SK-N-SH (cell line): ENCODE data around the gene ATP11A.

Experiments
- EZH2phosphoT487 ChIP-seq: fragments of 200-600 bp; sonication (generic); IDR thresholded peaks from 2 replicates; pipeline ENCODE4 v1.6.1; 2017; ENCODE audit warnings: low read depth, mixed run types, mild to moderate bottlenecking, antibody characterized with exemption, moderate library complexity, borderline replicate concordance
- FOSL2 ChIP-seq: IDR thresholded peaks from 2 replicates; pipeline ENCODE4 v1.4.0; 2012; ENCODE audit warnings: low read depth, mild to moderate bottlenecking, moderate library complexity, borderline replicate concordance
- GABPA ChIP-seq: IDR thresholded peaks from 2 replicates; pipeline ENCODE4 v1.4.0; 2012; ENCODE audit warnings: low read depth, mild to moderate bottlenecking
- JUND ChIP-seq: IDR thresholded peaks from 2 replicates; pipeline ENCODE4 v1.4.0; 2012
- MEF2A ChIP-seq: IDR thresholded peaks from 2 replicates; pipeline ENCODE4 v1.4.0; 2012; ENCODE audit warnings: low read depth, borderline replicate concordance
- RAD21 ChIP-seq: IDR thresholded peaks from 2 replicates; pipeline ENCODE4 v1.6.1; 2012; ENCODE audit warnings: mild to moderate bottlenecking, low read length
- REST ChIP-seq: IDR thresholded peaks from 2 replicates; pipeline ENCODE4 v1.6.1; 2012; ENCODE audit warnings: mild to moderate bottlenecking, low read depth, low read length, moderate library complexity
- RFX5 ChIP-seq: IDR thresholded peaks from 2 replicates; pipeline ENCODE4 v1.6.1; 2012; ENCODE audit warnings: mild to moderate bottlenecking, improper control_type of control experiment, low read length
- SIN3A ChIP-seq: IDR thresholded peaks from 2 replicates; pipeline ENCODE4 v1.6.1; 2012; ENCODE audit warnings: low read depth, mild to moderate bottlenecking, low read length, moderate library complexity, borderline replicate concordance
- TAF1 ChIP-seq: IDR thresholded peaks from 2 replicates; pipeline ENCODE4 v1.6.1; 2012; ENCODE audit warnings: low read depth, mild to moderate bottlenecking, low read length, moderate library complexity, borderline replicate concordance
- YY1 ChIP-seq: IDR thresholded peaks from 2 replicates; pipeline ENCODE4 v1.4.0; 2012; ENCODE audit warnings: low read depth, mild to moderate bottlenecking
- TF ChIP-seq, protein P1 (sequence below): fragments of 200-600 bp; sonication (generic); IDR thresholded peaks from 2 replicates; pipeline ENCODE4 v1.6.1; 2017; ENCODE audit warnings: antibody characterized with exemption, mild to moderate bottlenecking, moderate library complexity

GRCh38 chr13:112854321-112854720, 164.5 kb downstream of the ATP11A start:
- TF ChIP-seq, protein P1, sequence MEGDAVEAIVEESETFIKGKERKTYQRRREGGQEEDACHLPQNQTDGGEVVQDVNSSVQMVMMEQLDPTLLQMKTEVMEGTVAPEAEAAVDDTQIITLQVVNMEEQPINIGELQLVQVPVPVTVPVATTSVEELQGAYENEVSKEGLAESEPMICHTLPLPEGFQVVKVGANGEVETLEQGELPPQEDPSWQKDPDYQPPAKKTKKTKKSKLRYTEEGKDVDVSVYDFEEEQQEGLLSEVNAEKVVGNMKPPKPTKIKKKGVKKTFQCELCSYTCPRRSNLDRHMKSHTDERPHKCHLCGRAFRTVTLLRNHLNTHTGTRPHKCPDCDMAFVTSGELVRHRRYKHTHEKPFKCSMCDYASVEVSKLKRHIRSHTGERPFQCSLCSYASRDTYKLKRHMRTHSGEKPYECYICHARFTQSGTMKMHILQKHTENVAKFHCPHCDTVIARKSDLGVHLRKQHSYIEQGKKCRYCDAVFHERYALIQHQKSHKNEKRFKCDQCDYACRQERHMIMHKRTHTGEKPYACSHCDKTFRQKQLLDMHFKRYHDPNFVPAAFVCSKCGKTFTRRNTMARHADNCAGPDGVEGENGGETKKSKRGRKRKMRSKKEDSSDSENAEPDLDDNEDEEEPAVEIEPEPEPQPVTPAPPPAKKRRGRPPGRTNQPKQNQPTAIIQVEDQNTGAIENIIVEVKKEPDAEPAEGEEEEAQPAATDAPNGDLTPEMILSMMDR = no peak
- TF ChIP-seq REST (no peak), EZH2phosphoT487 (no peak), MEF2A (no peak), JUND (no peak), GABPA (no peak), SIN3A (no peak), RFX5 (no peak), YY1 (no peak), FOSL2 (no peak), TAF1 (no peak), RAD21 (no peak)
